Measurements from ENCODE around the gene RALGDS. TPM values are rescaled to one million over a fixed set of nuclear protein-coding genes. Genes with fewer than 3 reads are reported as not detected.

The RALGDS gene
- total RNA-seq, 6 experiments from 2014 or later = 4.3 to 19.8 (median 5.7) TPM

- Histone ChIP-seq H3K9me3 (no peaks in the 10 kb centered on the region), H3K4me1 (peaks cover 8 to 32% (median 21%) of the 10 kb centered on the region in 4 donors), H3K27ac (peak overlapping the region; percentile 11 to 78 (median 50)), H3K27me3 (no peaks in the 10 kb centered on the region), H3K4me3 (no peak overlapping the region), H3K36me3 (peaks cover 0 to 6% (median 0%) of the 10 kb centered on the region in 4 donors)
- 23% methylated on average over 3 of the region's 20 CpGs for WGBS (ENCODE audit: insufficient coverage, low coverage, low lambda C conversion rate, missing lambda C conversion rate)
- peak; percentile 67 to 92 (median 90) for DNase-seq
- TF ChIP-seq POLR2A (IDR thresholded peaks at IDR 0.05) (no peak), CTCF (IDR thresholded peaks at IDR 0.05) (no peak)
- peak; percentile 32 to 74 (median 65) for ATAC-seq
- intact Hi-C loops (cut with DNase I) = no loop called here
Observed at GRCh38 chr9:133113949-133114885, 6.8 kb downstream of the RALGDS start.

- peaks cover 0 to 6% (median 0%) of the 10 kb centered on the region in 4 donors for H3K36me3 ChIP-seq
- H3K9me3 ChIP-seq = no peaks in the 10 kb centered on the region
- no peaks in the 10 kb centered on the region for H3K27me3 ChIP-seq
- ATAC-seq (peak; percentile 81 to 88 (median 86)), DNase-seq (peak; percentile 90 to 96 (median 96))
- H3K4me3 ChIP-seq = no peak overlapping the region
- intact Hi-C loops (cut with DNase I) = no loop called here
- peaks cover 8 to 32% (median 21%) of the 10 kb centered on the region in 4 donors for H3K4me1 ChIP-seq
- WGBS (ENCODE audit: insufficient coverage, low coverage, low lambda C conversion rate, missing lambda C conversion rate) = 20% methylated on average over 4 of the region's 19 CpGs
- TF ChIP-seq CTCF (IDR thresholded peaks at IDR 0.05) (no peak), POLR2A (IDR thresholded peaks at IDR 0.05) (no peak)
- peak overlapping the region; percentile 19 to 78 (median 50) for H3K27ac ChIP-seq
Observed at GRCh38 chr9:133113163-133113948, 7.7 kb downstream of the RALGDS start.

GRCh38 chr9:133112663-133113026, 8.4 kb downstream of the RALGDS start:
- peaks cover 8 to 32% (median 21%) of the 10 kb centered on the region in 4 donors for H3K4me1 ChIP-seq
- peak overlapping the region in 2 of 3 donors; percentile 50 to 78 for H3K27ac ChIP-seq
- no peaks in the 10 kb centered on the region for H3K9me3 ChIP-seq
- peak; percentile 0 to 9 (median 3) for ATAC-seq
- intact Hi-C loops (cut with DNase I) = no loop called here
- DNase-seq = peak; percentile 56 to 72 (median 72)
- H3K27me3 ChIP-seq = no peaks in the 10 kb centered on the region
- no peak overlapping the region for H3K4me3 ChIP-seq
- TF ChIP-seq CTCF (IDR thresholded peaks at IDR 0.05) = no peak
- TF ChIP-seq POLR2A (IDR thresholded peaks at IDR 0.05) = no peak
- 8% methylated on average over 4 of the region's 7 CpGs for WGBS (ENCODE audit: insufficient coverage, low coverage, low lambda C conversion rate, missing lambda C conversion rate)
- peaks cover 0 to 6% (median 2%) of the 10 kb centered on the region in 4 donors for H3K36me3 ChIP-seq

- Histone ChIP-seq H3K36me3 (peaks cover 0 to 9% (median 4%) of the 10 kb centered on the region in 4 donors), H3K9me3 (no peaks in the 10 kb centered on the region), H3K27ac (peak overlapping the region in 2 of 3 donors; percentile 50 to 78), H3K4me1 (peaks cover 8 to 32% (median 21%) of the 10 kb centered on the region in 4 donors), H3K4me3 (no peak overlapping the region), H3K27me3 (no peaks in the 10 kb centered on the region)
- WGBS (ENCODE audit: insufficient coverage, low coverage, low lambda C conversion rate, missing lambda C conversion rate) = 93% methylated on average over 12 of the region's 30 CpGs
- intact Hi-C loops (cut with DNase I) = no loop called here
- ATAC-seq = no peak
- DNase-seq = peak in 1 of 3 donors; percentile 63
- TF ChIP-seq CTCF (IDR thresholded peaks at IDR 0.05) = no peak
- TF ChIP-seq POLR2A (IDR thresholded peaks at IDR 0.05) = no peak
Observed at GRCh38 chr9:133111808-133112662, 9.0 kb downstream of the RALGDS start.

All from right lobe of liver (tissue), 6 donors.